UCSD-AML1 (cell line): ENCODE measurements around the gene PPP6R2.

ENCODE experiments used
- DNase-seq: peaks from one replicate; lab custom pipeline; 2025; ENCODE audit not compliant: unreplicated experiment; lab: John Stamatoyannopoulos, UW

The PPP6R2 gene

DNA sequence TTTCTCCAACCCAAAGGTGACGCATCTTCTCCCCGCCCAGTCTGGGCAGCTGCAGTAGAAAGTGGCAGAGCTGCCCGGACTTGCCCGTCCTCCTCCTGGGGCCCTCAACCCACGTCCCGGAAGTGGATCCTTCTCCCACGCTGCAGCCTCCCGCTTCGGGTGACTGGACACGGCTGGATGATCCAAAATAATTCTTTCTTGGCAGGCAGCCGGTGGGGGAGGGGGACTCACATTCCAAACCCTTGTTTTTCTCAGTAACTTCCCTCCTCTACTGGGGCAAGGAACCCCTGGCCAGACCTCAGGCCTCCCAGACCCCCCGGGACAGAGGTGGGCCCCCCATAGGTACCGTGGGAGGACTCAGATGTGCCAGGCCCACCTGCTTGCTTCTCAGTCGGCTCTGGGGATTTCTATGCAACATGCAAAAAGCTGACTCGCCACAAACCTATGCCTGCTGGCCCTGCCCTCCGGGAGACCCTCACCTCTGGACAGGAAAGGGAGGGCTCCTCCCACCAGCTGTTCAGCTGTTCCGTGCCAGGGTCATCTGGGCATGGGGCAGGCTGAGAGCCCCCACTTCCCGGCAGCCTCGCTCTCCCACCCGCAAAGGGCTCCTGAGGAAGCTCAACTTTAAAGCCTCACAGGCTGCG is 37.1 kb upstream of the PPP6R2 start:
- DNase-seq, result peak; percentile 79

GRCh38 chr22:50306753-50307749 is 36.1 kb upstream of the PPP6R2 start, which contains the start of gene PLXNB2:
PLXNB2 (minus strand) TSS chr22:50307646; CDS start chr22:50290584, 17,062 bp downstream.
- peak; percentile 85 for DNase-seq

DNA sequence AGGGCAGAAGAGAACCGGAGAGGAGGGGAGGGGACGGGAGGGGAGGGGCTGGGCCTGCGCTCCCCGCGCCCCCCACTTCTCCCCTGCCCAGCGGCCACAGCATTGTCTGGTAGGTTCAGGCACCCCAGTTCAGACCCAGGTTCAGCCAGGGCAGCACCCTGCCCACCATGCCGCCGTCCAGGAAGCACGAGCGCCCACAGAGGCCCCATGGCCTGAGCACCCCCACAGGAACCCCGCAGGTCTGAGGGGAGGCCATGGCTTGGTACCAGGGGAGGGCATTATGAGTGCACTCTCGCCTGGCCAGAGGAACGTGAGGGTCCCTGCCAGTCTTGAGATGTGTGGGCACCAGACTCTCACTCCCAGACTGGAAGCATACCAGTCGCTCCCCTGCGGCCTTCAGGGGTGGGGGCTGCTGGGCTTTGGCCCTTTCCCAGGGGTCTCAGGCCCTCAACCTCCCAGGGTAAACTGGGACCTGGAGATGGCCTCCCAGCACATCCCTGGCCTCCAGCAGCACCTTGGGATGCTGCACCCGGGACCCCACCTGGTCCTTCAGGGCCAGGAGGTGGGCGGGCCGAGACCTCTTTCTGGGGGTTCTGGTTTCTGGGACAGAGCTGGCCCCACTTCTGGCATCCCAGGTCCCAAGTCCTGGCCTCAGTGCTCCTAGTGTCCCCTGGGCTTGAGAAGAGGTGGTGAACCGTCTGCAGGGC is 35.1 kb upstream of the PPP6R2 start:
- peak; percentile 67 for DNase-seq

- DNase-seq, result peak; percentile 91
Measured at GRCh38 chr22:50308597-50308935, 34.6 kb upstream of the PPP6R2 start.

DNA sequence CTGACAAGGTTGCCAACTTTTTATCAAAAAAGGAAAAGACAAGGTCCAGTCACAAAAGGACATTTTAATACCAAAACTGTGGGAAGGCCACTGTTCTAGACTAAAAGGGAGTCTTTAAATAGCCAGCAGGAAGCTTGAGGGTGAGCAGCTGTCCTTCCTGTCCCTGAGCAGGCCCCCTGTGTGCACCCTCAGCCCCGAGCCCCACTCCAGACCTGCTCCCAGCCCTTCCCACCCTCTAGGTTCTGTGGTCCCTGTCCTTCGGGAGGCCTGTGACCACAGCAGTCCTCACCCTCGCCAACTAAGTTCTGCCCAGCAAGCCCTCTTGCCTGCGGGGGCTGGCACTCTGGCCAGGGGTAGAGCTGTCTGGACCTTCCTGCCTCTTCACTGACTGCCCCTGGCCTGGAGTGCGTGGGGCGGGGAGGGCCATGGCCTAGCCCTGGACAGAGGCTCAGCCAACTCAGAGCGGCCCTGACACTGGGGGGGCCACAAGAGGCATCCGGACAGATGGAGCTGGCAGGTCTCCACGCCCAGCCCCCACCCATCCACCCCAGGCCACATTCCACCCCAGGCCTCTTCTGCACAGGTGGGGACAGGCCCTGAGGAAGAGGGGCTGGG is 34.0 kb upstream of the PPP6R2 start:
- peak; percentile 56 for DNase-seq

- DNase-seq, result no peak
Measured at GRCh38 chr22:50309601-50309991, 33.5 kb upstream of the PPP6R2 start.

- no peak for DNase-seq
Measured at GRCh38 chr22:50310031-50310722, 33.0 kb upstream of the PPP6R2 start.

DNA sequence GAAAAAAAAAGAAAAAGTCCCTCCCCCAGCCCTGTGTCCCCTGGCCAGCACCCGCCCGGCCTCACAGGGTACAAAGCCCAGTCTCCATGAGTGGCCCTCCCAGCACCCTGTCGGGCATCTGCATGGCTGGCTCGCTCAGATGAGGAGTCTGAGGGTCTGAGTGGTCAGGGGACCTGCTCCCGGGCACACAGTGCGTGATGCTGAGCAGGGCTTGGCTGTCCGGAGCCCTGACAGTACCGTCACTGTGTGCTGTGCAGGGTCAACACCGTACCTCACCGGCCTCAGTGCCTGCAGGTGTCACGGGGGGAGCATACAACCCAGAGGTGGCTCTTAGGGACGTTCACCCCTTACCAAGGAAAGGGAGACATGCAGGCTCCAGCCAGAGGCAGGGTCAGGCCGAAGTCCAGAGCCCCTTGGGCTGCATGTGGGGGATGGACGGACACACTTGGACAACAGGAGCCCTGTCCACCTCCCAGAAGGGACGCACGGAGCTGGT is 32.1 kb upstream of the PPP6R2 start:
- no peak for DNase-seq

DNA sequence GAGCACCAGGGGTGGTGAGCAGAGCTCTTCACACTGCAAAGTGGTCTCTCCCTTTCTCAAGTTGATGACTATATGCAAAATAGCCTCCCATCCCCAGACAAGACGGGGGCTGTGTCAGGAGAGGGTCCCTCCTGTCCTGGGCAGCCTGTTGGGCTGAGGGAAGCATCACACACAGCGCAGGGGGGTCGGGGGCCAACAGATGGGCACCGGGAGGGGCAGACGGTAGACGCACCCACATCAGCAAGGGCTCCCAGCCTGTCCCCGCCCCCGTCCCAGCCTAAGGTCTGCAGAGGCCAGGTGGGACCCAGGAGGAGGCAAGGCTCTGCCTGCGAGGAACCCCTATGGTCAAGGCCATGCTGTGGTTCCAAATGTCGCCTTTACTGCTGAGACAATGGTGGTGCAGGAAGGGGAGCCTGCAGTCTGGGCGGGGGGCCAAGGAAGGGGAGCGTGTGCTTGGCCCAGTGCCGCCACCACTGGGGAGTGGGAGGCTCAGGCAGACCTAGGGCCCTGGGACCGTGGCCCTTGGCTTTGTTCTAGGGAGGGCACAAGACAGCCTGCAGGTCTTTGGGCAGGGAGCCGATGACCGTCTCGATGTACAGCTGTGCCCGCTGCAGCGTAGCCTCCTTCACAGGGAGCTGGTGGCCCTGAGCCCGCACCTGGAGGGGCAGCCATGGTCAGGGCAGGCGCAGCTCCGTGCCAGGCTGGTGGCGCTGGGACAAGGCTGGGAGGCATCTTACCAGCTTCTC is 31.3 kb upstream of the PPP6R2 start:
- no peak for DNase-seq

GRCh38 chr22:50312371-50312770 is 30.8 kb upstream of the PPP6R2 start:
- no peak for DNase-seq

- no peak for DNase-seq
Measured at GRCh38 chr22:50313021-50313420, 30.1 kb upstream of the PPP6R2 start.

- DNase-seq, result no peak
Measured at GRCh38 chr22:50313600-50313999, 29.5 kb upstream of the PPP6R2 start.

- no peak for DNase-seq
Measured at GRCh38 chr22:50314081-50314454, 29.1 kb upstream of the PPP6R2 start.

GRCh38 chr22:50314455-50315288 is 28.5 kb upstream of the PPP6R2 start:
- DNase-seq, result peak; percentile 81

GRCh38 chr22:50315289-50316113 is 27.6 kb upstream of the PPP6R2 start:
- no peak for DNase-seq

- no peak for DNase-seq
Measured at GRCh38 chr22:50316114-50317065, 26.7 kb upstream of the PPP6R2 start.

DNA sequence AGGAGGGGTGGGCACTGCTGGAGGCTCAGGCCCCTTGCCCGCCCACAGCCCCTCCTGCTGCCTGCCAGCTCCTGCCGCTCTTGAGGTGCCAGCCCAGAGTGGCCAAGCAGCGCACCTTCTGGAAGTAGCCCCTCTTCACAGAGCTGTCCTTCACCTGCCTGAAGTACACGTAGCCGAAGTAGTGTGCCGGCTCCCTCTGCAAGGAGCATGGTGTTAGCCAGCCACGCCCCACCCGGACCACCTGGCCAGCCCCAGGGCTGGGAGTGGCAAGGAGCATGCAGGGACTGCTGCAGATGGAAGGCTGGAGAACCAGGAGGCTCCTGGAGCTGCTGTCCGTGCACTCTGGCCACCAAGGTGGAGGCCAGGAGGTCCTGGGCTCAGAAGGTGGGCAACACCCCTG is 25.9 kb upstream of the PPP6R2 start:
- no peak for DNase-seq
